ENCODE measurements around the gene CLTC. TPM values are rescaled to one million over a fixed set of nuclear protein-coding genes. Genes with fewer than 3 reads are reported as not detected.

The CLTC gene
- 154 TPM for polyA plus RNA-seq (2012; ENCODE audit: insufficient read length, low read depth)

DNA sequence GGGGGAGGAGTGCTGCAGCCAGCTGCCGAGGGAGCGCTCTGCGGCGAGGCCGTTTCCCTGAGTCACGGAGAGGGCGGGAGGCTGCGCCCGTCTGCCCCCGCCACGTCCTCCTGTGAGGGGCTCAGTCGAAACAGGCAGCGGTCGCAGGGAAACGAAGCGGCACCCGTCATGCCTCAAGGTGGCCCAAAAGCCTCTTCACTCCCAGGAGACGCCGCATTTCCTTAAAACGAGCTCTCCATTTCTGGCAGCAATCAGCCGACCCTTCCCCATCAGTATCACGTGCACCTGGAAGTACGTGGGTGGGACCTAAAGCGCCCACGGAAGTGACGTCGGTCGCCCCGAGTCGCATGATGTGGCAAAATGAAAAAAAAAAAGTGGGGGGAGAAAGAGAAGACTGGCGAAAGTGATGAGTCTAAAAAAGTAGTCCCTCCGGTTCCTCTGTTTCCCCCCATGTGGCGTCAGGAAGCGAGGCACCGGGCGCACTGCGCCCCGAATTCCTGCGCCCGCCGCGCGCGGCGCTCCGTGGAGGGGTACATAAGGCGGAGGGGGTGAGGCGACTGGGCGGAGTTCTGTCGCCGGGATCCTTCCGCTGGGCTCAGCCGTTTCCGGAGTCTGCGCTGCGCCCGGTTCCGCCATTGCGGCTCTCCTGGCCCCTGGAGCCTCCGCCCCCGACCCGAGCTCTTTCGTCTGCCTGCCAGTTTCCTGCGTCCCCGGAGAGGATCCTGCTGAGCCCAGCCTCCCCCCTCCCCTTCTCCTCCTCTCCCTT is at the start of gene CLTC:
TSS of gene CLTC (plus strand) at position 598 of the 766 bp plus-strand sequence. CDS start 237 bp downstream, outside the sequence.
- TF ChIP-seq FOXP2 (optimal IDR thresholded peaks at IDR 0.05; ENCODE audit: borderline replicate concordance, extremely low read depth, extremely low read length, insufficient read depth) (peak; percentile 95), POLR2AphosphoS5 (IDR thresholded peaks at IDR 0.05; ENCODE audit: low read depth, low read length) (peak; percentile 97), SIN3A (IDR thresholded peaks at IDR 0.05; ENCODE audit: borderline replicate concordance, insufficient read depth, low read length) (no peak; the same call in 1 of the 2 replicates), TAF1 (IDR thresholded peaks at IDR 0.05; ENCODE audit: borderline replicate concordance, insufficient read depth, low read length) (peak; percentile 99)
- TF ChIP-seq, protein P1, sequence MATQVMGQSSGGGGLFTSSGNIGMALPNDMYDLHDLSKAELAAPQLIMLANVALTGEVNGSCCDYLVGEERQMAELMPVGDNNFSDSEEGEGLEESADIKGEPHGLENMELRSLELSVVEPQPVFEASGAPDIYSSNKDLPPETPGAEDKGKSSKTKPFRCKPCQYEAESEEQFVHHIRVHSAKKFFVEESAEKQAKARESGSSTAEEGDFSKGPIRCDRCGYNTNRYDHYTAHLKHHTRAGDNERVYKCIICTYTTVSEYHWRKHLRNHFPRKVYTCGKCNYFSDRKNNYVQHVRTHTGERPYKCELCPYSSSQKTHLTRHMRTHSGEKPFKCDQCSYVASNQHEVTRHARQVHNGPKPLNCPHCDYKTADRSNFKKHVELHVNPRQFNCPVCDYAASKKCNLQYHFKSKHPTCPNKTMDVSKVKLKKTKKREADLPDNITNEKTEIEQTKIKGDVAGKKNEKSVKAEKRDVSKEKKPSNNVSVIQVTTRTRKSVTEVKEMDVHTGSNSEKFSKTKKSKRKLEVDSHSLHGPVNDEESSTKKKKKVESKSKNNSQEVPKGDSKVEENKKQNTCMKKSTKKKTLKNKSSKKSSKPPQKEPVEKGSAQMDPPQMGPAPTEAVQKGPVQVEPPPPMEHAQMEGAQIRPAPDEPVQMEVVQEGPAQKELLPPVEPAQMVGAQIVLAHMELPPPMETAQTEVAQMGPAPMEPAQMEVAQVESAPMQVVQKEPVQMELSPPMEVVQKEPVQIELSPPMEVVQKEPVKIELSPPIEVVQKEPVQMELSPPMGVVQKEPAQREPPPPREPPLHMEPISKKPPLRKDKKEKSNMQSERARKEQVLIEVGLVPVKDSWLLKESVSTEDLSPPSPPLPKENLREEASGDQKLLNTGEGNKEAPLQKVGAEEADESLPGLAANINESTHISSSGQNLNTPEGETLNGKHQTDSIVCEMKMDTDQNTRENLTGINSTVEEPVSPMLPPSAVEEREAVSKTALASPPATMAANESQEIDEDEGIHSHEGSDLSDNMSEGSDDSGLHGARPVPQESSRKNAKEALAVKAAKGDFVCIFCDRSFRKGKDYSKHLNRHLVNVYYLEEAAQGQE (IDR thresholded peaks at IDR 0.05; ENCODE audit: insufficient read depth in 1 of 2, low read depth in 2 of 2, low read length in 2 of 2) = peak; percentile 9 to 59; a peak in 1 of 4 replicates

DNA sequence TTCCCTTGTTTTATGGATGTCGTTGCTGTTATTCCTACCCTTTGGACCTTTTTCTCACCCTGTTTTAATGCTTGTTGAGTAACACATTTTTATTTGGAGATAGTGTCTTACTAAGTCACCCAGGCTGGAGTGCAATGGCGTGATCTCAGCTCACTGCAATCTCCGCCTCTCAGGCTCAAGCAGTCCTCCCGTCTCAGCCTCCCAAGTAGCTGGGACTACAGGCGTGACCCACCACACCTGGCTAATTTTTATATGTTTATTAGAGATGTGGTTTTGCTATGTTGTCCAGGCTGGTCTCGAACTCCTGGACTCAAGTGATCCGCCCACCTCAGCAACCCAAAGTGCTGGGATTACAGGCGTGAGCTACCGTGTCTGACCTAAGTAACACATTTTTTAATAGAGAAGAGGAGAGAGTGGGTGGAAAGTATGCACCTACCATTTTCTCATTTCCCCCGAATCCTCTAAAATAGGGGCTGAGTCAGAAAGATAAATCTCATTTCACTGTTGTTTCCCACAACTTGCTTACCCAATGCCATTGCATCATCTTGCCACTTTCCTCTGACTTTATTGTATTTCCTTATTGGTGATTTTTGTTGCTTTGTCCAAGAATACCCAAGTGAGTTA is 47.3 kb upstream of the CLTC start:
- TF ChIP-seq, protein P1 (IDR thresholded peaks at IDR 0.05; ENCODE audit: insufficient read depth in 1 of 2, low read depth in 2 of 2, low read length in 2 of 2) = no peak
- no peak for TF ChIP-seq POLR2AphosphoS5 (IDR thresholded peaks at IDR 0.05; ENCODE audit: low read depth, low read length)
- no peak for TF ChIP-seq SIN3A (IDR thresholded peaks at IDR 0.05; ENCODE audit: borderline replicate concordance, insufficient read depth, low read length)
- TF ChIP-seq FOXP2 (optimal IDR thresholded peaks at IDR 0.05; ENCODE audit: borderline replicate concordance, extremely low read depth, extremely low read length, insufficient read depth) = no peak
- no peak for TF ChIP-seq TAF1 (IDR thresholded peaks at IDR 0.05; ENCODE audit: borderline replicate concordance, insufficient read depth, low read length)

DNA sequence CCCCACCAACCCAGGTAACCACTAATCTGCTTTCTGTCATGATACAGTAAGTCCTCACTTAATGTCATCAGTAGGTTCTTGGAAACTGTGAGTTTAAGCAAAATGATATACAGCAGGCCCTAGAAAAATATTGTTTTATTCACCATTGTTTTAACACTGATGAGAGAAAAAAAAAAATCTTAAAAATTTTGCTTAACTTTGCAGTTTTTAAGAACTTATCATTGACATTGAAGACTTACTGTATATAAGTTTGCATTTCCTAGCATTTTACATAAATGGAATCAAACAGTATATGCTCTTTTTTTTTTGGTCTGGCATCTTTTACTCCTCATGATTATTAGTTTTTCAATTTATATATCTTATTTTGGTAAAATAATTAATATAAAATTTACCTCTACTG is 19.5 kb upstream of the CLTC start:
- TF ChIP-seq, protein P1 (IDR thresholded peaks at IDR 0.05; ENCODE audit: insufficient read depth in 1 of 2, low read depth in 2 of 2, low read length in 2 of 2) = no peak
- TF ChIP-seq POLR2AphosphoS5 (IDR thresholded peaks at IDR 0.05; ENCODE audit: low read depth, low read length) = no peak
- TF ChIP-seq SIN3A (IDR thresholded peaks at IDR 0.05; ENCODE audit: borderline replicate concordance, insufficient read depth, low read length) = no peak
- no peak for TF ChIP-seq FOXP2 (optimal IDR thresholded peaks at IDR 0.05; ENCODE audit: borderline replicate concordance, extremely low read depth, extremely low read length, insufficient read depth)
- TF ChIP-seq TAF1 (IDR thresholded peaks at IDR 0.05; ENCODE audit: borderline replicate concordance, insufficient read depth, low read length) = no peak

DNA sequence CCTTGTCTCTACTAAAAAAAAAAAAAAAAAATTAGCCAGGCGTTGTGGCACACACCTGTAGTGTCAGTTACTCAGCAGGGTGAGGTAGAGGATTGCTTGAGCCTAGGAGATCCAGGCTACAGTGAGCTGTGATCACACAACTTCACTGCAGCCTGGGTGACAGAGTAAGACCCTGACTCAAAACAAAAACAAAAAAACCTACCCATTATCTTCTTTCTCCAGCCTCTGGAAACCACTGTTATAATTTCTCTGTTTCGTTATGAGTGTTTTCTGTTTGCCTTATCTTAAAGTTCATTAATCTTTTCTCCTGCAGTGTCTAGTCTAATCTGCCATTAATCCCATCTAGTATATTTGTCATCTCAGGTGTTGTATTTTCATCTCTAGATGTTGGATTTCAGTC is 18.6 kb upstream of the CLTC start:
- no peak for TF ChIP-seq SIN3A (IDR thresholded peaks at IDR 0.05; ENCODE audit: borderline replicate concordance, insufficient read depth, low read length)
- TF ChIP-seq, protein P1 (IDR thresholded peaks at IDR 0.05; ENCODE audit: insufficient read depth in 1 of 2, low read depth in 2 of 2, low read length in 2 of 2) = no peak
- TF ChIP-seq POLR2AphosphoS5 (IDR thresholded peaks at IDR 0.05; ENCODE audit: low read depth, low read length) = no peak
- TF ChIP-seq TAF1 (IDR thresholded peaks at IDR 0.05; ENCODE audit: borderline replicate concordance, insufficient read depth, low read length) = no peak
- no peak for TF ChIP-seq FOXP2 (optimal IDR thresholded peaks at IDR 0.05; ENCODE audit: borderline replicate concordance, extremely low read depth, extremely low read length, insufficient read depth)
